SU-DHL-6 (cell line): ENCODE measurements around the gene AOAH.
"Not testable (repeated sequence)": the region's sequence is repeated elsewhere in the genome, so short reads cannot be mapped to it uniquely, and the experiment has no call there.

ENCODE experiments used
- H2AFZ ChIP-seq: fragments of 200-600 bp; sonication (generic); 2 replicates; pipeline ENCODE4 v1.6.1; 2014; ENCODE audit warnings: low read depth, mild to moderate bottlenecking, moderate library complexity, mixed read lengths, antibody characterized with exemption, low read length; ENCODE audit not compliant: severe bottlenecking
- H3F3A ChIP-seq: fragments of 200-600 bp; shearing (Covaris generic); 2 replicates; pipeline ENCODE4 v1.6.0; 2016; ENCODE audit warnings: antibody characterized with exemption, mild to moderate bottlenecking; ENCODE audit not compliant: insufficient read depth
- H3K27ac ChIP-seq: fragments of 200-600 bp; sonication (generic); 2 replicates; pipeline ENCODE4 v1.5.1; 2016; ENCODE audit warnings: low read depth, mild to moderate bottlenecking, low read length, moderate library complexity, mixed read lengths
- H3K27me3 ChIP-seq: fragments of 200-600 bp; sonication (generic), shearing (Covaris generic); 2 replicates; pipeline ENCODE4 v1.6.0; 2014; ENCODE audit warnings: mild to moderate bottlenecking, low read length
- H3K36me3 ChIP-seq: fragments of 200-600 bp; sonication (generic); 2 replicates; pipeline ENCODE4 v1.6.1; 2014; ENCODE audit warnings: mild to moderate bottlenecking, low read length, mixed read lengths
- H3K4me2 ChIP-seq: fragments of 300-600, 200-600 bp; shearing (Covaris generic), sonication (generic); 2 replicates; pipeline ENCODE4 v1.6.0; 2014; ENCODE audit warnings: low read length, low read depth, mild to moderate bottlenecking; ENCODE audit not compliant: poor library complexity, severe bottlenecking
- H3K4me3 ChIP-seq: fragments of 200-600 bp; sonication (generic); 2 replicates; pipeline ENCODE4 v1.5.1; 2014; ENCODE audit warnings: antibody characterized with exemption, low read length, mild to moderate bottlenecking, mixed read lengths; ENCODE audit not compliant: insufficient read depth, poor library complexity, severe bottlenecking
- H3K79me2 ChIP-seq: fragments of 200-600 bp; sonication (generic); 2 replicates; pipeline ENCODE4 v1.6.1; 2014; ENCODE audit warnings: mild to moderate bottlenecking, low read length, moderate library complexity; ENCODE audit not compliant: insufficient read depth
- H3K9ac ChIP-seq: fragments of 200-600 bp; sonication (generic); 2 replicates; pipeline ENCODE4 v1.7.0; 2014; ENCODE audit warnings: mild to moderate bottlenecking, low read length
- H3K9me2 ChIP-seq: fragments of 200-600 bp; sonication (generic); replicated peaks from 2 replicates; pipeline ENCODE4 v1.6.1; 2014; ENCODE audit warnings: low read length; ENCODE audit not compliant: insufficient read depth
- H3K9me3 ChIP-seq: fragments of 200-600 bp; sonication (generic); 2 replicates; pipeline ENCODE4 v1.6.1; 2014; ENCODE audit warnings: low read length, mixed read lengths; ENCODE audit not compliant: insufficient read depth
- H4K20me1 ChIP-seq: fragments of 200-600 bp; sonication (generic); 2 replicates; pipeline ENCODE4 v1.6.1; 2014; ENCODE audit warnings: low read depth, mild to moderate bottlenecking, antibody characterized with exemption, low read length, moderate library complexity, mixed read lengths
- EZH2phosphoT487 ChIP-seq: fragments of 200-600 bp; sonication (generic), shearing (Covaris generic); conservative IDR thresholded peaks from 2 replicates; pipeline ENCODE4 v1.6.1; 2018; ENCODE audit warnings: mild to moderate bottlenecking, antibody characterized with exemption, low read length, moderate library complexity, mixed read lengths
- TF ChIP-seq, protein P1 (sequence below): fragments of 200-600 bp; sonication (generic); IDR thresholded peaks from one replicate; pipeline ENCODE4 v1.5.1; 2017; ENCODE audit warnings: antibody characterized with exemption, mild to moderate bottlenecking, low read length, moderate library complexity; ENCODE audit not compliant: insufficient read depth, poor library complexity, severe bottlenecking

AOAH gene

DNA sequence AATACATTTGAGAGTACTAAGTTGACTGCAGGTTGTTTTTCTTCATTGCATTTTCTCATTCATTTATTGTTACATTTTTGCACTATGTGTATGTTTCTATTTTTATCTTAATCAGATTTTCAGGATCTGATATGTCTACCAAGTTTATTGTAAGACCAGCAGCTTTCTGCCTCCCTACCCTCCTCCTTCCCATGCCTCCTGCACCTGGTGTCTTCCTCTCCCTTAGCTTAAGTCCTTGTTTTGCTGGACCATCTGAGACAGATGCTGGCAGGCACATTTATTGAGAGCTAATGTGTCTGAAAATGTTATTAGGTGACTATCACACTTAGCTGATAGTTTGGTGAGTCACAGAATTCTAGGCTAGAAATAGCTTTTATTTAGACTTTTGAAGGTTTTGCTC, 255.1 kb downstream of the AOAH start:
- no peak overlapping the region for H3K27ac ChIP-seq
- no peak overlapping the region for H3K9ac ChIP-seq
- H3K9me2 ChIP-seq: no peaks in the 10 kb centered on the region
- no peaks in the 10 kb centered on the region for H3K36me3 ChIP-seq
- no peak overlapping the region for H2AFZ ChIP-seq
- no peaks in the 10 kb centered on the region for H3K9me3 ChIP-seq
- no peaks in the 10 kb centered on the region for H4K20me1 ChIP-seq
- no peaks in the 10 kb centered on the region for H3K27me3 ChIP-seq
- no peaks in the 10 kb centered on the region for H3F3A ChIP-seq
- H3K79me2 ChIP-seq: no peaks in the 10 kb centered on the region
- TF ChIP-seq EZH2phosphoT487: no peak
- TF ChIP-seq, protein P1, sequence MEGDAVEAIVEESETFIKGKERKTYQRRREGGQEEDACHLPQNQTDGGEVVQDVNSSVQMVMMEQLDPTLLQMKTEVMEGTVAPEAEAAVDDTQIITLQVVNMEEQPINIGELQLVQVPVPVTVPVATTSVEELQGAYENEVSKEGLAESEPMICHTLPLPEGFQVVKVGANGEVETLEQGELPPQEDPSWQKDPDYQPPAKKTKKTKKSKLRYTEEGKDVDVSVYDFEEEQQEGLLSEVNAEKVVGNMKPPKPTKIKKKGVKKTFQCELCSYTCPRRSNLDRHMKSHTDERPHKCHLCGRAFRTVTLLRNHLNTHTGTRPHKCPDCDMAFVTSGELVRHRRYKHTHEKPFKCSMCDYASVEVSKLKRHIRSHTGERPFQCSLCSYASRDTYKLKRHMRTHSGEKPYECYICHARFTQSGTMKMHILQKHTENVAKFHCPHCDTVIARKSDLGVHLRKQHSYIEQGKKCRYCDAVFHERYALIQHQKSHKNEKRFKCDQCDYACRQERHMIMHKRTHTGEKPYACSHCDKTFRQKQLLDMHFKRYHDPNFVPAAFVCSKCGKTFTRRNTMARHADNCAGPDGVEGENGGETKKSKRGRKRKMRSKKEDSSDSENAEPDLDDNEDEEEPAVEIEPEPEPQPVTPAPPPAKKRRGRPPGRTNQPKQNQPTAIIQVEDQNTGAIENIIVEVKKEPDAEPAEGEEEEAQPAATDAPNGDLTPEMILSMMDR: no peak
- H3K4me2 ChIP-seq: no peak overlapping the region
- no peak overlapping the region for H3K4me3 ChIP-seq

DNA sequence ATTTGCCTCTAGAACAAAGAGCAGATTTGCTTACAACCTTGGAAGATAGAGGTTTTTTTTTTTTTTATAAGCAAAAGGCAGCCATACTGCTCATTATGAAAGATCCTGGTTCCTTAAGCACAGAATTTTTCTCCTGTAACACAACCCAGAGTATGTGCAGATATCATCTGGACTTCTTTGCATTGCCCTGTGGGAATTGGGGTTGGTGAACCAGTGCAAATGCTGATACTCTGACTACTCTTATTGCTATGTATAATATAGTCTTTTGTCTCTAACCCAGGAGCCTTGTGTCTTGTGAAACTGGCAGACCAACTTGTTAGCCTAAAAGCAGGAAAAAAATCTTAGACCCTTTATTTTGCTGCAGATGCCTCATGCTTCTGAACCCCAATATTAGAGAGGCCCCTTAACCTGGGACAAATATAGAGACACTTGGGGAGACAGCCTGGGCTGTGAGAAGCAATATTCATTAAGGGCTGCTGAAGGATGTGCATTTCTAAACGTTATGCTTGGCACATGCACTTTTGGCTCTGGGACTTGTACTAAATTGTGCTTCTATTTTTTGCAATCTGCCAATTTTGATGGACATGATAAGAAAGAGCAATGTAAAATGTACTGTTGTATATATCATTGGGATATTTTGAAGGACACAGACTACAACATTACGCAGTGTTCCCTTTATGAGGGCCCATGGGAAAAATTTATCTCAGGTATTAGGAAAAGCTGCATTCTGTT, 255.8 kb downstream of the AOAH start:
- H3K9me2 ChIP-seq: no peaks in the 10 kb centered on the region
- H3K27ac ChIP-seq: no peak overlapping the region
- H3F3A ChIP-seq: no peaks in the 10 kb centered on the region
- no peaks in the 10 kb centered on the region for H3K36me3 ChIP-seq
- H3K27me3 ChIP-seq: no peaks in the 10 kb centered on the region
- H3K9me3 ChIP-seq: no peaks in the 10 kb centered on the region
- no peak overlapping the region for H3K4me2 ChIP-seq
- no peaks in the 10 kb centered on the region for H3K79me2 ChIP-seq
- H3K4me3 ChIP-seq: no peak overlapping the region
- no peaks in the 10 kb centered on the region for H4K20me1 ChIP-seq
- TF ChIP-seq, protein P1: no peak
- no peak for TF ChIP-seq EZH2phosphoT487
- no peak overlapping the region for H2AFZ ChIP-seq
- H3K9ac ChIP-seq: no peak overlapping the region

DNA sequence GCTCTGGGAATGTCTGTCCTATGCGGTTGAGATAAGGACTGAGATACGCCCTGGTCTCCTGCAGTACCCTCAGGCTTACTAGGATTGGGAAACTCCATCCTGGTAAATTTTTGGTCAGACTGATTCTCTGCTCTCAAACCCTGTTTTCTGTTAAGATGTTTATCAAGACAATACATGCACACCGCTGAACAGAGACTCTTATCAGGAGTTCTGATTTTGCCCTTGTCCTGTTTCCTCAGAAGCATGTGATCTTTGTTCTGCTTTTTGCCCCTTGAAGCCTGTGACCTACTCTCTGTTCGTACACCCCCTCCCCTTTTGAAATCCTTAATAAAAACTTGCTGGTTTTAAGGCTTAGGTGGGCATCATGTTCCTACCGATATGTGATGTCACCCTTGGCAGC, 258.3 kb downstream of the AOAH start:
- H2AFZ ChIP-seq, H4K20me1 ChIP-seq, H3K79me2 ChIP-seq, H3K4me2 ChIP-seq, H3K9ac ChIP-seq, H3K4me3 ChIP-seq, H3K27me3 ChIP-seq, H3K27ac ChIP-seq, H3F3A ChIP-seq, H3K36me3 ChIP-seq, H3K9me3 ChIP-seq, H3K9me2 ChIP-seq: not testable (repeated sequence)

DNA sequence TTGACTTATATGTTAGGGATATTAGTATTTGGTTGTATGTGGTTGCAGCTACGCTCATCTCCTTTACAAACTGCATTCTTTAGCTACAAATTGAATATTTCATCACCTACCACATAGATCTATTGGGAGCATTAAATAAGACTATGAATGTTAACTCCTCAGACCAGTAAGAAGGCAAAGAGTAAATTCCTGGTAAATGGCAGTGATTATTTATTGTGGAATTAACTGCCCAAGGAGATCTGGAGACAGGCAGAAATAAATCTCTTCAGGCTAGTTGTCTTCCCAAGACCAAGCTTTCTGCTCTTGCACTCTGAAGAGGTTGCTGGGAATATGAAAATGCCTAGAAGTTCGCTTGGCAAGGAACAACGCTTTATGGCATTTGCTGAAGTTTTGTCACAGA, 260.0 kb downstream of the AOAH start:
- Histone ChIP-seq H4K20me1 (no peaks in the 10 kb centered on the region), H3K27me3 (no peaks in the 10 kb centered on the region), H3K9me3 (no peaks in the 10 kb centered on the region), H2AFZ (no peak overlapping the region), H3K4me2 (no peak overlapping the region), H3K36me3 (no peaks in the 10 kb centered on the region), H3K4me3 (no peak overlapping the region), H3K9ac (no peak overlapping the region), H3F3A (no peaks in the 10 kb centered on the region), H3K9me2 (no peaks in the 10 kb centered on the region), H3K79me2 (no peaks in the 10 kb centered on the region), H3K27ac (no peak overlapping the region)
- no peak for TF ChIP-seq EZH2phosphoT487
- TF ChIP-seq, protein P1: no peak
